Ishikawa (cell line): ENCODE measurements around the gene FAM181B.

Experiments used
- CEBPB ChIP-seq: IDR thresholded peaks from 2 replicates; pipeline ENCODE4 v1.6.1; 2012
- EGR1 ChIP-seq: IDR thresholded peaks from 2 replicates; pipeline ENCODE4 v1.6.1; 2012
- EP300 ChIP-seq: IDR thresholded peaks from 2 replicates; pipeline ENCODE4 v1.6.1; 2012; ENCODE audit warnings: borderline replicate concordance
- FOXM1 ChIP-seq: IDR thresholded peaks from 2 replicates; pipeline ENCODE4 v1.6.1; 2012; ENCODE audit warnings: low read depth, borderline replicate concordance
- MAX ChIP-seq: IDR thresholded peaks from 2 replicates; pipeline ENCODE4 v1.6.1; 2012
- RAD21 ChIP-seq: IDR thresholded peaks from 2 replicates; pipeline ENCODE4 v1.6.1; 2012; ENCODE audit warnings: low read depth
- REST ChIP-seq: IDR thresholded peaks from 2 replicates; pipeline ENCODE4 v1.6.1; 2012; ENCODE audit warnings: low read depth, mild to moderate bottlenecking
- TAF1 ChIP-seq: IDR thresholded peaks from 2 replicates; pipeline ENCODE4 v1.6.1; 2012; ENCODE audit warnings: low read depth, mild to moderate bottlenecking
- TCF12 ChIP-seq: IDR thresholded peaks from 2 replicates; pipeline ENCODE4 v1.6.1; 2012; ENCODE audit warnings: low read depth
- USF1 ChIP-seq: IDR thresholded peaks from 2 replicates; pipeline ENCODE4 v1.6.1; 2012
- YY1 ChIP-seq: IDR thresholded peaks from 2 replicates; pipeline ENCODE4 v1.6.1; 2012; ENCODE audit warnings: low read depth
- ZBTB7A ChIP-seq: IDR thresholded peaks from 2 replicates; pipeline ENCODE4 v1.6.1; 2012; ENCODE audit warnings: low read depth

GRCh38 chr11:82724026-82724425 lies 9.6 kb downstream of the FAM181B start:
- no peak for TF ChIP-seq RAD21
- TF ChIP-seq REST, result no peak
- TF ChIP-seq FOXM1, result no peak
- TF ChIP-seq EP300, result no peak
- TF ChIP-seq ZBTB7A, result no peak
- TF ChIP-seq YY1, result no peak
- no peak for TF ChIP-seq EGR1
- no peak for TF ChIP-seq MAX
- no peak for TF ChIP-seq CEBPB
- no peak for TF ChIP-seq TCF12
- no peak for TF ChIP-seq TAF1
- TF ChIP-seq USF1, result no peak
